Lung (tissue), 12 donors: ENCODE results near the gene SLX4. TPM values are rescaled to one million over a fixed set of nuclear protein-coding genes. Genes with fewer than 3 reads are reported as not detected.

Experiments
- ATAC-seq: fragments of 200-7000 bp; cut with Tn5 transposase; one replicate; pipeline ENCODE4 v1.9.1; 2020; ENCODE audit warnings: moderate number of reproducible peaks; ENCODE audit not compliant: insufficient read depth, low FRiP score
- DNase-seq, 3 donors: peaks; one replicate each; pipeline ENCODE4 v3.0.0-alpha.2; 2013 to 2017
- H3K27ac ChIP-seq, 2 donors: one replicate each; pipeline ENCODE4 v1.5.1; 2013; ENCODE audit warnings: mild to moderate bottlenecking in 2 of 2, moderate library complexity in 2 of 2, control low read depth in 1 of 2, inconsistent platforms in 1 of 2, low read depth in 1 of 2, low read length in 1 of 2
- H3K27me3 ChIP-seq, 3 donors: one replicate each; pipeline ENCODE4 v1.5.1; 2013; ENCODE audit warnings: low read length in 2 of 3; ENCODE audit not compliant: control insufficient read depth in 3 of 3, insufficient read depth in 3 of 3
- H3K36me3 ChIP-seq, 4 donors: one replicate each; pipeline ENCODE4 v1.5.1; 2013; ENCODE audit warnings: low read length in 4 of 4, mild to moderate bottlenecking in 1 of 4, moderate library complexity in 1 of 4; ENCODE audit not compliant: control insufficient read depth in 4 of 4, insufficient read depth in 4 of 4
- H3K4me1 ChIP-seq, 5 donors: one replicate each; pipeline ENCODE4 v1.5.1; 2013; ENCODE audit warnings: low read length in 5 of 5, mild to moderate bottlenecking in 2 of 5, moderate library complexity in 1 of 5; ENCODE audit not compliant: control insufficient read depth in 5 of 5, insufficient read depth in 5 of 5
- H3K4me3 ChIP-seq: one replicate; pipeline ENCODE4 v1.5.1; 2013; ENCODE audit warnings: mild to moderate bottlenecking, control low read depth, moderate library complexity
- H3K9ac ChIP-seq, 2 donors: one replicate each; pipeline ENCODE4 v1.5.1; 2013; ENCODE audit warnings: low read length in 2 of 2, control low read depth in 1 of 2; ENCODE audit not compliant: insufficient read depth in 1 of 2
- H3K9me3 ChIP-seq, 4 donors: one replicate each; pipeline ENCODE4 v1.5.1; 2013; ENCODE audit warnings: low read length in 3 of 4, mild to moderate bottlenecking in 1 of 4, moderate library complexity in 1 of 4; ENCODE audit not compliant: control insufficient read depth in 4 of 4, insufficient read depth in 3 of 4
- CTCF ChIP-seq: IDR thresholded peaks from 2 replicates; pipeline ENCODE4 v1.5.1; 2012; ENCODE audit warnings: mild to moderate bottlenecking; ENCODE audit errors: control extremely low read depth, extremely low read depth
- WGBS, 2 donors: extraction: QIAGEN DNeasy Blood & Tissue Kit; methylation state at CpG; one replicate each; pipeline ENCODE4 v1.1.7; 2013; 5-methylcytosine and 5-hydroxymethylcytosine counted together
- polyA plus RNA-seq, 2 donors: library from polyadenylated mRNA; stranded (reverse); fragments of 200-250 nt; gene quantifications; one replicate each; pipeline ENCODE4 v1.2.1, GENCODE V29; 2013
- total RNA-seq, 2 donors: library from RNA; depleted of rRNA in 1 of 2; stranded (reverse); fragments of >200 nt in 1 of 2; gene quantifications; one replicate each; pipeline ENCODE4 v1.2.1, GENCODE V29; 2014 to 2021
- donor health status: control.
- donor health status: control.
- donor health status: Bipolar disorder and iron deficiency.
- donor health status: healthy.
- donor health status: DM: yes; HTN: yes; CAD: no.

SLX4 gene
- total and polyA plus RNA-seq, 4 donors = 2.4 to 7.0 (median 3.7) TPM

- ATAC-seq (no peak), DNase-seq (no peak)
- Histone ChIP-seq H3K36me3 (peaks cover 0 to 15% (median 0%) of the 10 kb centered on the region in 4 donors), H3K27ac (no peak overlapping the region), H3K4me3 (no peak overlapping the region), H3K9me3 (peaks cover 0 to 2% (median 0%) of the 10 kb centered on the region in 4 donors), H3K4me1 (no peaks in the 10 kb centered on the region), H3K27me3 (no peaks in the 10 kb centered on the region), H3K9ac (no peak overlapping the region)
- no peak for TF ChIP-seq CTCF
- WGBS, 2 donors = 81 to 93% methylated on average over 11 of the region's 11 CpGs
Observed at GRCh38 chr16:3553138-3553923, 58.1 kb downstream of the SLX4 start.

GRCh38 chr16:3550851-3551847 is 60.3 kb downstream of the SLX4 start:
- no peaks in the 10 kb centered on the region for H3K27me3 ChIP-seq
- H3K9ac ChIP-seq = no peak overlapping the region
- WGBS, 2 donors = 94 to 96% methylated on average over 6 of the region's 6 CpGs
- TF ChIP-seq CTCF = no peak
- ATAC-seq (no peak), DNase-seq (no peak)
- no peak overlapping the region for H3K27ac ChIP-seq
- no peaks in the 10 kb centered on the region for H3K9me3 ChIP-seq
- H3K4me3 ChIP-seq = no peak overlapping the region
- no peaks in the 10 kb centered on the region for H3K4me1 ChIP-seq
- H3K36me3 ChIP-seq = peaks cover 0 to 8% (median 0%) of the 10 kb centered on the region in 4 donors

GRCh38 chr16:3549906-3550305 is 61.5 kb downstream of the SLX4 start:
- Histone ChIP-seq H3K9ac (no peak overlapping the region), H3K9me3 (no peaks in the 10 kb centered on the region), H3K4me1 (no peaks in the 10 kb centered on the region), H3K36me3 (peaks cover 0 to 8% (median 0%) of the 10 kb centered on the region in 4 donors), H3K27ac (no peak overlapping the region), H3K27me3 (no peaks in the 10 kb centered on the region), H3K4me3 (no peak overlapping the region)
- 96 to 98% methylated on average over 2 of the region's 2 CpGs for WGBS, 2 donors
- DNase-seq = no peak
- no peak for TF ChIP-seq CTCF
- ATAC-seq = no peak
